Aorta (tissue), 5 donors: ENCODE results near the gene MPHOSPH8. TPM values are rescaled to one million over a fixed set of nuclear protein-coding genes. Genes with fewer than 3 reads are reported as not detected.
"Not testable (repeated sequence)": the region's sequence is repeated elsewhere in the genome, so short reads cannot be mapped to it uniquely, and the experiment has no call there.

Source experiments
- ATAC-seq: fragments of 200-7000 bp; cut with Tn5 transposase; one replicate; pipeline ENCODE4 v1.9.1; 2022; ENCODE audit warnings: moderate library complexity; ENCODE audit not compliant: low FRiP score
- DNase-seq, 2 donors: peaks; one replicate each; pipeline ENCODE4 v3.0.0-alpha.2; 2020
- H3K27ac ChIP-seq, 2 donors: one replicate each; pipeline ENCODE4 v1.5.1; 2013; ENCODE audit warnings: low read length in 2 of 2, mild to moderate bottlenecking in 2 of 2, moderate library complexity in 2 of 2, control low read depth in 1 of 2, inconsistent platforms in 1 of 2, low read depth in 1 of 2
- H3K27me3 ChIP-seq, 2 donors: one replicate each; pipeline ENCODE4 v1.6.1; 2013; ENCODE audit warnings: control low read depth in 1 of 2, low read length in 1 of 2, mild to moderate bottlenecking in 1 of 2, moderate library complexity in 1 of 2; ENCODE audit not compliant: insufficient read depth in 2 of 2, control insufficient read depth in 1 of 2
- H3K36me3 ChIP-seq, 2 donors: one replicate each; pipeline ENCODE4 v1.6.1; 2013; ENCODE audit warnings: control low read depth in 1 of 2, low read length in 1 of 2, mild to moderate bottlenecking in 1 of 2; ENCODE audit not compliant: insufficient read depth in 2 of 2, control insufficient read depth in 1 of 2
- H3K4me1 ChIP-seq, 2 donors: one replicate each; pipeline ENCODE4 v1.6.1; 2013; ENCODE audit warnings: low read length in 2 of 2, control low read depth in 1 of 2, mild to moderate bottlenecking in 1 of 2, moderate library complexity in 1 of 2; ENCODE audit not compliant: insufficient read depth in 2 of 2, control insufficient read depth in 1 of 2
- H3K4me3 ChIP-seq, 2 donors: one replicate each; pipeline ENCODE4 v1.5.1; 2013; ENCODE audit warnings: low read length in 2 of 2, control low read depth in 1 of 2, mild to moderate bottlenecking in 1 of 2
- H3K9me3 ChIP-seq: one replicate; pipeline ENCODE4 v1.6.1; 2013; ENCODE audit warnings: mild to moderate bottlenecking, low read length; ENCODE audit not compliant: control insufficient read depth
- whole genome bisulfite sequencing, 2 donors: extraction: QIAGEN DNeasy Blood & Tissue Kit; methylation state at CpG; one replicate each; pipeline ENCODE4 v1.1.7; 2013; 5-methylcytosine and 5-hydroxymethylcytosine counted together
- intact Hi-C, 2 donors: fragments of 100-400 bp; cut with DNase I; formaldehyde crosslinking; loops; one replicate each; pipeline versions ENCODE4 v1.14.2 to v1.15.0; 2022
- polyA plus RNA-seq, 2 donors: library from polyadenylated mRNA; stranded (reverse); fragments of 200-250 nt; gene quantifications; one replicate each; pipeline ENCODE4 v1.2.3, GENCODE V29; 2013
- total RNA-seq, 2 donors: library from RNA; stranded (reverse); fragmentation: NEBNext Ultra II Directional; extraction: Animal tissue kit (Norgen Biotek cat#: 25700); gene quantifications; one replicate each; pipeline ENCODE4 v1.2.1, GENCODE V29; 2021
- donor health status: healthy with polysubstance abuse.
- donor health status: Bipolar disorder and iron deficiency.
- donor health status: DM: no; HTN: no; CAD: no.
- donor health status: DM: no; HTN: no; CAD: no.
- donor health status: DM: yes; HTN: yes; CAD: no.

MPHOSPH8 gene
- total and polyA plus RNA-seq, 4 donors = 33.6 to 52.7 (median 41.1) TPM

- ATAC-seq, H3K27me3 ChIP-seq, H3K9me3 ChIP-seq, DNase-seq, H3K27ac ChIP-seq, H3K4me1 ChIP-seq, H3K36me3 ChIP-seq, intact Hi-C loops, H3K4me3 ChIP-seq: not testable (repeated sequence)
- 95 to 99% methylated on average over 8 of the region's 8 CpGs for WGBS, 2 donors
These were observed 58.0 kb downstream of the MPHOSPH8 start for GRCh38 chr13:19691447-19691846.

GRCh38 chr13:19695428-19695827, 62.0 kb downstream of the MPHOSPH8 start:
- DNase-seq = no peak
- H3K9me3 ChIP-seq = no peaks in the 10 kb centered on the region
- no peaks in the 10 kb centered on the region for H3K36me3 ChIP-seq
- H3K27ac ChIP-seq = no peak overlapping the region
- H3K4me1 ChIP-seq = no peaks in the 10 kb centered on the region
- no peak overlapping the region for H3K4me3 ChIP-seq
- no peak for ATAC-seq
- WGBS, 2 donors = 81 to 84% methylated on average over 1 of the region's 1 CpG
- H3K27me3 ChIP-seq = no peaks in the 10 kb centered on the region
- intact Hi-C loops = no loop called here

- no peaks in the 10 kb centered on the region for H3K36me3 ChIP-seq
- 78 to 80% methylated on average over 3 of the region's 3 CpGs for WGBS, 2 donors
- H3K4me3 ChIP-seq = no peak overlapping the region
- no peaks in the 10 kb centered on the region for H3K4me1 ChIP-seq
- no peaks in the 10 kb centered on the region for H3K27me3 ChIP-seq
- no peaks in the 10 kb centered on the region for H3K9me3 ChIP-seq
- no peak for ATAC-seq
- H3K27ac ChIP-seq = no peak overlapping the region
- intact Hi-C loops = no loop called here
- no peak for DNase-seq
These were observed 62.4 kb downstream of the MPHOSPH8 start for GRCh38 chr13:19695829-19696228.

GRCh38 chr13:19700963-19701362, 67.5 kb downstream of the MPHOSPH8 start:
- ATAC-seq, H3K27me3 ChIP-seq, DNase-seq, H3K27ac ChIP-seq, intact Hi-C loops, H3K36me3 ChIP-seq, H3K4me3 ChIP-seq, H3K9me3 ChIP-seq, H3K4me1 ChIP-seq: not testable (repeated sequence)
- 88 to 90% methylated on average over 3 of the region's 5 CpGs for WGBS, 2 donors

GRCh38 chr13:19701619-19702018, 68.2 kb downstream of the MPHOSPH8 start:
- H3K4me1 ChIP-seq, H3K27me3 ChIP-seq, H3K4me3 ChIP-seq, H3K9me3 ChIP-seq, ATAC-seq, DNase-seq, intact Hi-C loops, H3K27ac ChIP-seq, H3K36me3 ChIP-seq: not testable (repeated sequence)

GRCh38 chr13:19704256-19704655, 70.8 kb downstream of the MPHOSPH8 start:
- H3K9me3 ChIP-seq, ATAC-seq, intact Hi-C loops, DNase-seq, H3K4me3 ChIP-seq, H3K27ac ChIP-seq, H3K36me3 ChIP-seq, H3K4me1 ChIP-seq, H3K27me3 ChIP-seq: not testable (repeated sequence)
- WGBS, 2 donors = 82 to 84% methylated on average over 6 of the region's 6 CpGs

GRCh38 chr13:19709039-19709438, 75.6 kb downstream of the MPHOSPH8 start:
- ATAC-seq, H3K4me1 ChIP-seq, intact Hi-C loops, H3K4me3 ChIP-seq, H3K27ac ChIP-seq, H3K9me3 ChIP-seq, H3K36me3 ChIP-seq, DNase-seq, H3K27me3 ChIP-seq: not testable (repeated sequence)
- WGBS, 2 donors = 61 to 88% methylated on average over 1 of the region's 1 CpG

GRCh38 chr13:19709782-19710181, 76.3 kb downstream of the MPHOSPH8 start:
- H3K4me3 ChIP-seq, H3K36me3 ChIP-seq, H3K27me3 ChIP-seq, ATAC-seq, H3K4me1 ChIP-seq, DNase-seq, H3K27ac ChIP-seq, H3K9me3 ChIP-seq, intact Hi-C loops: not testable (repeated sequence)

- no peak overlapping the region for H3K27ac ChIP-seq
- no peak overlapping the region for H3K4me3 ChIP-seq
- ATAC-seq = no peak
These were observed 79.9 kb downstream of the MPHOSPH8 start for GRCh38 chr13:19713186-19713965.

More at GRCh38 chr13:19713186-19713965, 79.9 kb downstream of the MPHOSPH8 start:
- no peak for DNase-seq
- WGBS, 2 donors = 33 to 42% methylated on average over 10 of the region's 10 CpGs
- H3K27me3 ChIP-seq = no peaks in the 10 kb centered on the region
- intact Hi-C loops = no loop called here
- no peaks in the 10 kb centered on the region for H3K4me1 ChIP-seq
- no peaks in the 10 kb centered on the region for H3K36me3 ChIP-seq
- no peaks in the 10 kb centered on the region for H3K9me3 ChIP-seq
